ENCODE data around the gene EPC1. TPM values are rescaled to one million over a fixed set of nuclear protein-coding genes. Genes with fewer than 3 reads are reported as not detected.

EPC1 gene
- total RNA-seq, 1 donor from 2014 or later: 45.4 TPM

DNA sequence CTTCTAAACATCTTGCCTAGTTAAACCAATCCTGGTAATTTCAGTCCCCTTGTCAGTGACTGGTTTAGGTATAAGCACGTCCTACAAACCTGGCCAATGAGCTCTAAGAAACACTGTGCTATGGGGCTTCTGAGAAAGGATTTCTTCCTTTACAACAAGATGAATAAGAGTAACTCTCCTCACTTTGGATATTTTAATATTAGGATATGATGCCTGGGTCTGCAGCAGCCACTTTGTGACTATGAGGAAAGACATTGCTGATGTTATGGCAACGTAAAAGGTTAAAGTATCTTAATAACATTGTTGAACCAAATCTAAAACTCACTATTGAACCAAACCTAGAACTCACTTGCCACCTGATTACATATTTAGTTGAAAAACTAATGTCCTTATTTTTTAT, 26.5 kb upstream of the EPC1 start:
- Mint-ChIP-seq H3K27me3 (ENCODE audit: insufficient read depth, low read depth) (no peaks in the 10 kb centered on the region), H3K4me1 (no peaks in the 10 kb centered on the region), H3K4me3 (no peak overlapping the region), H3K27ac (no peak overlapping the region), H3K36me3 (peaks cover 23% of the 10 kb centered on the region), H3K9me3 (peaks cover 12% of the 10 kb centered on the region)
- TF ChIP-seq EZH2 (IDR thresholded peaks at IDR 0.05) (no peak), EZH2phosphoT487 (IDR thresholded peaks at IDR 0.05) (no peak)
- TF ChIP-seq, protein P1, sequence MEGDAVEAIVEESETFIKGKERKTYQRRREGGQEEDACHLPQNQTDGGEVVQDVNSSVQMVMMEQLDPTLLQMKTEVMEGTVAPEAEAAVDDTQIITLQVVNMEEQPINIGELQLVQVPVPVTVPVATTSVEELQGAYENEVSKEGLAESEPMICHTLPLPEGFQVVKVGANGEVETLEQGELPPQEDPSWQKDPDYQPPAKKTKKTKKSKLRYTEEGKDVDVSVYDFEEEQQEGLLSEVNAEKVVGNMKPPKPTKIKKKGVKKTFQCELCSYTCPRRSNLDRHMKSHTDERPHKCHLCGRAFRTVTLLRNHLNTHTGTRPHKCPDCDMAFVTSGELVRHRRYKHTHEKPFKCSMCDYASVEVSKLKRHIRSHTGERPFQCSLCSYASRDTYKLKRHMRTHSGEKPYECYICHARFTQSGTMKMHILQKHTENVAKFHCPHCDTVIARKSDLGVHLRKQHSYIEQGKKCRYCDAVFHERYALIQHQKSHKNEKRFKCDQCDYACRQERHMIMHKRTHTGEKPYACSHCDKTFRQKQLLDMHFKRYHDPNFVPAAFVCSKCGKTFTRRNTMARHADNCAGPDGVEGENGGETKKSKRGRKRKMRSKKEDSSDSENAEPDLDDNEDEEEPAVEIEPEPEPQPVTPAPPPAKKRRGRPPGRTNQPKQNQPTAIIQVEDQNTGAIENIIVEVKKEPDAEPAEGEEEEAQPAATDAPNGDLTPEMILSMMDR (IDR thresholded peaks at IDR 0.05): no peak
- Histone ChIP-seq H3F3A (ENCODE audit: low read depth) (peaks cover 11% of the 10 kb centered on the region), H2AFZ (replicated peaks) (no peak overlapping the region), H3K4me3 (no peak overlapping the region), H3K36me3 (peaks cover 3% of the 10 kb centered on the region), H3K27ac (no peak overlapping the region), H3K9me3 (ENCODE audit: low read depth) (peaks cover 3% of the 10 kb centered on the region), H3K4me1 (peaks cover 10% of the 10 kb centered on the region), H3K27me3 (no peaks in the 10 kb centered on the region), H3K4me2 (no peak overlapping the region), H3K79me2 (ENCODE audit: low read depth) (peaks cover 92% of the 10 kb centered on the region), H3K9ac (no peak overlapping the region), H4K20me1 (ENCODE audit: low read depth) (peaks cover 23% of the 10 kb centered on the region)
- no peak for DNase-seq (ENCODE audit: low spot score)

DNA sequence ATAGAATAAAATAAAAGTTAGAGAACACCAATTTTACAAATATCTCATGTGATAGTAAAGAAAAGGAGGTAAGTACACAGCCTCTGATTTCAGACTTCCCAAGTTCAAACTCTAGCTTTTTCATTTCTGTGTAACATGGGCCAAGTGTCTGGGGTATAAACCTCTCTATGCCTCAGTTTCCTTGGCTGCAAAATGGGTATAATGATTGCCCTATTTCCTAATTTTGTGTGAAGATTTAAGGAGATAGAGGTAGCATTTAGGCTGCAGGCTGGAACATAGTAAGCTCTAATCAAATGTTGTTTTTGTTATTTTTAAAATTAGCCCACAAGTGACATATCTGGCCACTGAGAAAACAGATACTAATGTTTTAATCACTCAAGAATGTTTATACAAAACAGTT, 26.1 kb upstream of the EPC1 start:
- no peaks in the 10 kb centered on the region for H3K27me3 Mint-ChIP-seq (ENCODE audit: insufficient read depth, low read depth)

DNA sequence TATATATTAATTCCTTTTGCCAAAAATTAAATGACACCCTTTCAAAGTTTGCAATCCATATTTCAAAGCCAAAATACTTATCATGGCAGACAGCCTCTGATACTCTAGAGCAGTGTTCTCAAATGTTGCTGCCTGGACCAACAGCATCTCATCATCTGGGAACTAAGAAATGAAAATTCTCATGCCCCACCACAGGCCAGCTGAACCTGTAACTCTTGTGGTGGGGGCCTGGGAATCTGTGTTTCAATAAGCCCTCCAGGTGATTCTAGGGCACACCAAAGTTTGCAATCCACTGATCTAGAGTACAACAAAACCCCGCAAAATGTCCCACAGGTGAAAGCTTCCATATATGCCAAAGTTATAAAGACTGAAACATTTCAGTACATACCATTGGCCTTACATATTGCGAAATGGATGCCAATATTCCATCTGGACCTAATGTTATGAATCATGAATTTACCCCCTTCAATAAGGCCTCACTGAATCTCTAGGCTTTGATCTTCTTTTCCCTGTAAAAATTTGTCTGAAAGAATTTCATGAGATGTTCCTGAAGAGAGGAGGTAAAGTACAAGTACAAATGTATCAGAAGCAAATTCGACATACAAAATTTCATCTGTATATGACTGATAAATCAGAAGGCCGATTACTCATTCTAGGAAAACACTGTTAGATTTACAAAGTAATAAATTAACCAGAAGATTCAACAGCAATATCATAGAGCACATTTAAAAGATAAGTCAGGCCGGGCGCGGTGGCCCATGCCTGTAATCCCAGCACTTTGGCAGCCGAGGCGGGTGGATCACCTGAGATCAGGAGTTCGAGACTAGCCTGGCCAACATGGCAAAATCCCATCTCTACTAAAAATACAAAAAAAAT, 25.3 kb upstream of the EPC1 start:
- no peak overlapping the region for H2AFZ ChIP-seq (replicated peaks)
- DNase-seq (ENCODE audit: low spot score): no peak
- no peak overlapping the region for H3K27ac Mint-ChIP-seq
- peaks cover 23% of the 10 kb centered on the region for H3K36me3 Mint-ChIP-seq
- peaks cover 12% of the 10 kb centered on the region for H3K9me3 Mint-ChIP-seq
- H3K27me3 Mint-ChIP-seq (ENCODE audit: insufficient read depth, low read depth): no peaks in the 10 kb centered on the region
- H3K27ac ChIP-seq: no peak overlapping the region
- no peak overlapping the region for H3K4me2 ChIP-seq
- no peaks in the 10 kb centered on the region for H3K4me1 Mint-ChIP-seq
- H3K79me2 ChIP-seq (ENCODE audit: low read depth): peaks cover 84% of the 10 kb centered on the region
- H3F3A ChIP-seq (ENCODE audit: low read depth): peaks cover 12% of the 10 kb centered on the region
- H3K4me3 Mint-ChIP-seq: no peak overlapping the region
- no peak overlapping the region for H3K4me3 ChIP-seq
- no peak overlapping the region for H3K9ac ChIP-seq
- H4K20me1 ChIP-seq (ENCODE audit: low read depth): peaks cover 34% of the 10 kb centered on the region
- peaks cover 10% of the 10 kb centered on the region for H3K4me1 ChIP-seq
- peaks cover 3% of the 10 kb centered on the region for H3K36me3 ChIP-seq
- no peaks in the 10 kb centered on the region for H3K27me3 ChIP-seq
- no peak for TF ChIP-seq EZH2 (IDR thresholded peaks at IDR 0.05)
- no peak for TF ChIP-seq EZH2phosphoT487 (IDR thresholded peaks at IDR 0.05)
- TF ChIP-seq, protein P1 (IDR thresholded peaks at IDR 0.05): no peak
- peaks cover 3% of the 10 kb centered on the region for H3K9me3 ChIP-seq (ENCODE audit: low read depth)

More for the DNA sequence above, 26.1 kb upstream of the EPC1 start:
- peaks cover 12% of the 10 kb centered on the region for H3F3A ChIP-seq (ENCODE audit: low read depth)
- H4K20me1 ChIP-seq (ENCODE audit: low read depth): peaks cover 27% of the 10 kb centered on the region
- no peaks in the 10 kb centered on the region for H3K27me3 ChIP-seq
- no peak overlapping the region for H3K27ac ChIP-seq
- no peak overlapping the region for H3K9ac ChIP-seq
- DNase-seq (ENCODE audit: low spot score): no peak
- H3K79me2 ChIP-seq (ENCODE audit: low read depth): peaks cover 87% of the 10 kb centered on the region
- H3K36me3 ChIP-seq: peaks cover 3% of the 10 kb centered on the region
- TF ChIP-seq EZH2phosphoT487 (IDR thresholded peaks at IDR 0.05): no peak
- TF ChIP-seq EZH2 (IDR thresholded peaks at IDR 0.05): no peak
- TF ChIP-seq, protein P1 (IDR thresholded peaks at IDR 0.05): no peak
- H3K4me3 ChIP-seq: no peak overlapping the region
- H3K27ac Mint-ChIP-seq: no peak overlapping the region
- no peak overlapping the region for H3K4me3 Mint-ChIP-seq
- no peak overlapping the region for H3K4me2 ChIP-seq
- H3K9me3 Mint-ChIP-seq: peaks cover 12% of the 10 kb centered on the region
- no peak overlapping the region for H2AFZ ChIP-seq (replicated peaks)
- H3K36me3 Mint-ChIP-seq: peaks cover 23% of the 10 kb centered on the region
- no peaks in the 10 kb centered on the region for H3K4me1 Mint-ChIP-seq
- peaks cover 3% of the 10 kb centered on the region for H3K9me3 ChIP-seq (ENCODE audit: low read depth)
- peaks cover 10% of the 10 kb centered on the region for H3K4me1 ChIP-seq

Measured in neural progenitor cell (in vitro differentiated cells).